ENCODE measurements around the gene DAAM1. TPM values are rescaled to one million over a fixed set of nuclear protein-coding genes. Genes with fewer than 3 reads are reported as not detected.

DAAM1 gene
- total RNA-seq, 1 donor from 2014 or later: 38.0 TPM

GRCh38 chr14:59273737-59274136, 85.3 kb downstream of the DAAM1 start:
- Mint-ChIP-seq H3K27me3 (ENCODE audit: low read depth, unreplicated experiment) (no peaks in the 10 kb centered on the region), H3K4me3 (ENCODE audit: unreplicated experiment) (no peak overlapping the region), H3K9me3 (ENCODE audit: unreplicated experiment) (no peaks in the 10 kb centered on the region), H3K36me3 (ENCODE audit: low read depth, unreplicated experiment) (peaks cover 6% of the 10 kb centered on the region), H3K27ac (ENCODE audit: unreplicated experiment) (no peak overlapping the region), H3K4me1 (ENCODE audit: low read depth, unreplicated experiment) (peaks cover 43% of the 10 kb centered on the region)
- DNase-seq (ENCODE audit: low read depth): no peak
- no peak for FAIRE-seq
- TF ChIP-seq EZH2 (IDR thresholded peaks at IDR 0.05; ENCODE audit: insufficient read depth, low read length) (no peak), CTCF (IDR thresholded peaks at IDR 0.05; ENCODE audit: insufficient read depth, low read depth, low read length) (no peak)
- Histone ChIP-seq H3K4me3 (ENCODE audit: insufficient read depth, low read depth, low read length) (no peak overlapping the region), H3K36me3 (ENCODE audit: insufficient read depth, low read length) (no peaks in the 10 kb centered on the region), H3K4me1 (ENCODE audit: insufficient read depth, low read length) (peaks cover 35% of the 10 kb centered on the region), H3K79me2 (ENCODE audit: insufficient read depth, low read length) (no peaks in the 10 kb centered on the region), H2AFZ (ENCODE audit: low read depth, low read length) (no peak overlapping the region), H3K9me3 (ENCODE audit: insufficient read depth, low read depth, low read length) (no peaks in the 10 kb centered on the region), H3K9ac (ENCODE audit: low read length) (no peak overlapping the region), H3K4me2 (ENCODE audit: low read length) (no peak overlapping the region), H3K27me3 (ENCODE audit: insufficient read depth, low read length) (no peaks in the 10 kb centered on the region), H4K20me1 (ENCODE audit: insufficient read depth, low read length) (no peaks in the 10 kb centered on the region), H3K27ac (ENCODE audit: low read depth, low read length) (no peak overlapping the region)

DNA sequence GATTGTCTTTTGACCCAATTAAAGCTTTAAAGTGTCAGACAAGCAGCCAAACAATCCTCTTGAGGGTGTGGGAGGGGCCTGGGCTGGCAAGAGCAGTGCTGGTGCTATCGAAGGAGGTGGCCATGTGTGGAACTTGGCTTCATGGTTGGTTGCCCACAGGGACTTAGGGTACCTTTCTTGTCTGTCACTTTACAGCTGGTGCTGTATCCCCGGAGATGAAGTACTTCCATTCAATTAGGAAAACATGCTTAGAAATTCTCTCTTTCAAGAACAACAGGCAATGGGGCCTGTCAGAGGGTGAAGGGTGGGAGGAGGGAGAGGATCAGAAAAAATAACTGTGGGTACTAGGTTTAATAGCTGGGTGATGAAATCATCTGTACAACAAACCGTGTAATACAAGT, 86.5 kb downstream of the DAAM1 start:
- Mint-ChIP-seq H3K9me3 (ENCODE audit: unreplicated experiment) (no peaks in the 10 kb centered on the region), H3K27me3 (ENCODE audit: low read depth, unreplicated experiment) (no peaks in the 10 kb centered on the region), H3K36me3 (ENCODE audit: low read depth, unreplicated experiment) (no peaks in the 10 kb centered on the region), H3K27ac (ENCODE audit: unreplicated experiment) (peak overlapping the region; percentile 94), H3K4me3 (ENCODE audit: unreplicated experiment) (no peak overlapping the region), H3K4me1 (ENCODE audit: low read depth, unreplicated experiment) (peaks cover 49% of the 10 kb centered on the region)
- Histone ChIP-seq H3K9me3 (ENCODE audit: insufficient read depth, low read depth, low read length) (no peaks in the 10 kb centered on the region), H3K27me3 (ENCODE audit: insufficient read depth, low read length) (no peaks in the 10 kb centered on the region), H2AFZ (ENCODE audit: low read depth, low read length) (no peak overlapping the region), H3K4me3 (ENCODE audit: insufficient read depth, low read depth, low read length) (no peak overlapping the region), H3K4me2 (ENCODE audit: low read length) (peak overlapping the region; percentile 65), H3K27ac (ENCODE audit: low read depth, low read length) (peak overlapping the region; percentile 77), H3K36me3 (ENCODE audit: insufficient read depth, low read length) (no peaks in the 10 kb centered on the region), H3K4me1 (ENCODE audit: insufficient read depth, low read length) (peaks cover 36% of the 10 kb centered on the region), H4K20me1 (ENCODE audit: insufficient read depth, low read length) (no peaks in the 10 kb centered on the region), H3K9ac (ENCODE audit: low read length) (peak overlapping the region; percentile 19), H3K79me2 (ENCODE audit: insufficient read depth, low read length) (no peaks in the 10 kb centered on the region)
- TF ChIP-seq CTCF (IDR thresholded peaks at IDR 0.05; ENCODE audit: insufficient read depth, low read depth, low read length) (no peak), EZH2 (IDR thresholded peaks at IDR 0.05; ENCODE audit: insufficient read depth, low read length) (no peak)
- peak; percentile 39 for DNase-seq (ENCODE audit: low read depth)
- no peak for FAIRE-seq

GRCh38 chr14:59275668-59276067, 87.2 kb downstream of the DAAM1 start:
- no peaks in the 10 kb centered on the region for H4K20me1 ChIP-seq (ENCODE audit: insufficient read depth, low read length)
- H2AFZ ChIP-seq (ENCODE audit: low read depth, low read length): no peak overlapping the region
- no peaks in the 10 kb centered on the region for H3K9me3 ChIP-seq (ENCODE audit: insufficient read depth, low read depth, low read length)
- Mint-ChIP-seq H3K4me1 (ENCODE audit: low read depth, unreplicated experiment) (peaks cover 49% of the 10 kb centered on the region), H3K27ac (ENCODE audit: unreplicated experiment) (peak overlapping the region; percentile 94), H3K4me3 (ENCODE audit: unreplicated experiment) (no peak overlapping the region), H3K9me3 (ENCODE audit: unreplicated experiment) (no peaks in the 10 kb centered on the region), H3K36me3 (ENCODE audit: low read depth, unreplicated experiment) (no peaks in the 10 kb centered on the region), H3K27me3 (ENCODE audit: low read depth, unreplicated experiment) (no peaks in the 10 kb centered on the region)
- TF ChIP-seq CTCF (IDR thresholded peaks at IDR 0.05; ENCODE audit: insufficient read depth, low read depth, low read length) (no peak), EZH2 (IDR thresholded peaks at IDR 0.05; ENCODE audit: insufficient read depth, low read length) (no peak)
- no peaks in the 10 kb centered on the region for H3K36me3 ChIP-seq (ENCODE audit: insufficient read depth, low read length)
- H3K27me3 ChIP-seq (ENCODE audit: insufficient read depth, low read length): no peaks in the 10 kb centered on the region
- DNase-seq (ENCODE audit: low read depth): peak; percentile 93
- peaks cover 36% of the 10 kb centered on the region for H3K4me1 ChIP-seq (ENCODE audit: insufficient read depth, low read length)
- no peaks in the 10 kb centered on the region for H3K79me2 ChIP-seq (ENCODE audit: insufficient read depth, low read length)
- H3K4me2 ChIP-seq (ENCODE audit: low read length): peak overlapping the region; percentile 65
- H3K27ac ChIP-seq (ENCODE audit: low read depth, low read length): peak overlapping the region; percentile 77
- H3K9ac ChIP-seq (ENCODE audit: low read length): peak overlapping the region; percentile 19
- peak; percentile 96 for FAIRE-seq
- no peak overlapping the region for H3K4me3 ChIP-seq (ENCODE audit: insufficient read depth, low read depth, low read length)

Data from astrocyte (in vitro differentiated cells and primary cell).